K562 (cell line): Measurements from ENCODE around the gene SEC14L1. TPM values are rescaled to one million over a fixed set of nuclear protein-coding genes. Genes with fewer than 3 reads are reported as not detected.
A peak's percentile ranks its signal among the peaks of the same experiment; 100 is the strongest.

ENCODE experiments used
- ATAC-seq: fragments of 200-7000 bp; cut with Tn5 transposase; 3 replicates; pipeline ENCODE4 v1.9.1; 2020; ENCODE audit warnings: moderate library complexity
- BruUV-seq: library from RNA; stranded (reverse); fragments of 400-500 nt; replicated peaks from 2 replicates; lab custom pipeline; 2021; lab: Mats Ljungman, UMichigan
- CTCF ChIA-PET: fragments of 300-600 bp; formaldehyde crosslinking; extraction: SDS; loops from one replicate; lab custom pipeline; 2021; ENCODE audit warnings: low intra/inter-chr PET ratio; lab: Yijun Ruan, JAX
- POLR2A ChIA-PET: fragments of 300-600, 350-650 bp; sonication (Branson Sonifier 250); formaldehyde crosslinking; extraction: SDS; loops from one replicate; lab custom pipeline; 2021; ENCODE audit warnings: antibody characterized with exemption, inconsistent platforms; lab: Yijun Ruan, JAX
- DNase-seq, 4 experiments: peaks; one replicate each; pipeline versions ENCODE4 v3.0.0 to v3.0.0-alpha.2; 2011 to 2018; ENCODE audit warnings: low spot score in 3 of 4, mixed read lengths in 3 of 4; ENCODE audit errors: extremely low read depth in 1 of 4
- FAIRE-seq: peaks from 2 replicates; lab custom pipeline; 2011; peaks lifted over from hg19 to GRCh38; lab: Jason Lieb, UNC
- H2AFZ ChIP-seq: 2 replicates; pipeline ENCODE4 v1.6.0; 2011; ENCODE audit warnings: low read depth, low read length, control low read depth, inconsistent platforms
- H3K27ac ChIP-seq: fragments of 200-600 bp; 3 replicates; pipeline ENCODE4 v1.8.0; 2011; ENCODE audit warnings: low read depth, mild to moderate bottlenecking, control low read depth, inconsistent platforms, low read length, moderate library complexity, mixed read lengths; ENCODE audit errors: extremely low read depth
- H3K27me3 ChIP-seq, 2 experiments: fragments of 300-600 bp in 1 of 2; 2 replicates in 1 of 2; 3 replicates in 1 of 2; pipeline versions ENCODE4 v1.6.0 to v1.8.0; 2011; ENCODE audit warnings: inconsistent platforms in 2 of 2, low read length in 2 of 2, mild to moderate bottlenecking in 1 of 2, mixed read lengths in 1 of 2, moderate library complexity in 1 of 2; ENCODE audit not compliant: control insufficient read depth in 2 of 2, insufficient read depth in 2 of 2
- H3K36me3 ChIP-seq: fragments of 300-600 bp; 3 replicates; pipeline ENCODE4 v1.8.0; 2011; ENCODE audit warnings: mild to moderate bottlenecking, low read length, inconsistent platforms; ENCODE audit not compliant: control insufficient read depth, insufficient read depth
- H3K4me1 ChIP-seq, 2 experiments: fragments of 200-600 bp in 1 of 2; replicated peaks in 1 of 2; 2 replicates in 1 of 2; 3 replicates in 1 of 2; pipeline versions ENCODE4 v1.5.1 to v1.8.0; 2011; ENCODE audit warnings: inconsistent platforms in 2 of 2, low read length in 2 of 2, mild to moderate bottlenecking in 1 of 2, mixed read lengths in 1 of 2, moderate library complexity in 1 of 2; ENCODE audit not compliant: control insufficient read depth in 2 of 2, insufficient read depth in 2 of 2
- H3K4me2 ChIP-seq: 2 replicates; pipeline ENCODE4 v1.6.1; 2011; ENCODE audit warnings: low read length, control low read depth, inconsistent platforms, mixed read lengths; ENCODE audit not compliant: insufficient read depth
- H3K4me3 ChIP-seq: fragments of 200-600 bp; sonication (generic), shearing (Covaris generic); 2 replicates; pipeline ENCODE4 v1.5.1; 2016; ENCODE audit warnings: control low read depth, inconsistent platforms
- H3K79me2 ChIP-seq: fragments of 200-600 bp; 3 replicates; pipeline ENCODE4 v1.8.0; 2011; ENCODE audit warnings: low read length, inconsistent platforms; ENCODE audit not compliant: control insufficient read depth, insufficient read depth
- H3K9ac ChIP-seq, 2 experiments: 2 replicates each; pipeline versions ENCODE4 v1.6.0 to v1.6.1; 2011; ENCODE audit warnings: low read depth in 2 of 2, low read length in 2 of 2, control low read depth in 1 of 2, inconsistent platforms in 1 of 2, mild to moderate bottlenecking in 1 of 2, mixed read lengths in 1 of 2; ENCODE audit not compliant: insufficient read depth in 1 of 2
- H3K9me1 ChIP-seq: one replicate; pipeline ENCODE4 v1.6.0; 2011; ENCODE audit warnings: inconsistent platforms, mild to moderate bottlenecking, low read length, moderate library complexity; ENCODE audit not compliant: control insufficient read depth, insufficient read depth
- H3K9me3 ChIP-seq: replicated peaks from 2 replicates; pipeline ENCODE4 v1.5.1; 2011; ENCODE audit warnings: low read depth, low read length, inconsistent platforms; ENCODE audit not compliant: control insufficient read depth, insufficient read depth
- H4K20me1 ChIP-seq: replicated peaks from 2 replicates; pipeline ENCODE4 v1.6.1; 2011; ENCODE audit warnings: low read length, inconsistent platforms, mixed read lengths; ENCODE audit not compliant: control insufficient read depth, insufficient read depth
- FOSL1 ChIP-seq: fragments of 200-800 bp; sonication (Bioruptor generic); conservative IDR thresholded peaks from 2 replicates; pipeline ENCODE4 v1.6.1; 2016; ENCODE audit warnings: missing genetic modification characterization, missing compliant biosample characterization
- HNRNPL ChIP-seq: fragments of 200-400 bp; formaldehyde crosslinking; IDR thresholded peaks from 2 replicates; pipeline ENCODE4 v1.6.1; 2017; ENCODE audit warnings: low read depth, mild to moderate bottlenecking, low read length
- PURB ChIP-seq: sonication (generic); formaldehyde crosslinking; IDR thresholded peaks from 2 replicates; pipeline ENCODE4 v1.9.0; 2021; ENCODE audit warnings: low read depth, mild to moderate bottlenecking, missing genetic modification reagents
- SMAD1 ChIP-seq: fragments of 150-350 bp; IDR thresholded peaks from 2 replicates; pipeline ENCODE4 v1.6.1; 2014; ENCODE audit warnings: low read length, low read depth; ENCODE audit not compliant: partially characterized antibody
- WGBS: fragments of 100-300 bp; shearing (Covaris generic); methylation state at CpG from one replicate; pipeline ENCODE4 v1.1.6; 2016; ENCODE audit warnings: low coverage, mixed read lengths; ENCODE audit not compliant: insufficient coverage; ENCODE audit errors: missing lambda C conversion rate; 5-methylcytosine and 5-hydroxymethylcytosine counted together
- in situ Hi-C: fragments of 300-500 bp; cut with MboI; formaldehyde crosslinking; loops from 4 replicates; pipeline ENCODE4 v1.15.0; 2018; ENCODE audit warnings: inconsistent platforms, mixed read lengths
- intact Hi-C: fragments of 100-400 bp; cut with micrococcal nuclease; formaldehyde crosslinking; loops from 2 replicates; pipeline ENCODE4 v1.14.2; 2022
- polyA plus RNA-seq, 8 experiments: library from polyadenylated mRNA; depleted of rRNA in 4 of 8; stranded (reverse) in 5 of 8; unstranded in 3 of 8; fragments of >200 nt; fragmentation: Nextera tagmentation in 2 of 8; fragmentation: Illumina TruSeq in 1 of 8; extraction: Ambion mirVana in 2 of 8; extraction: Trizol in 1 of 8; gene quantifications; 2 replicates each; pipeline versions ENCODE4 v1.2.1 to v1.2.3, GENCODE V29; 2011 to 2014; ENCODE audit warnings: inconsistent platforms in 1 of 8, missing spikeins in 1 of 8
- total RNA-seq, 7 experiments: library from RNA; depleted of rRNA in 6 of 7; stranded (reverse); fragments of >200 nt in 6 of 7; fragmentation: Illumina TruSeq in 2 of 7; extraction: Trizol in 2 of 7; gene quantifications; 2 replicates each; pipeline versions ENCODE4 v1.2.1 to v1.2.3, GENCODE V29; 2011 to 2021; ENCODE audit warnings: low replicate concordance in 1 of 7

The SEC14L1 gene
- total and polyA plus RNA-seq, 9 of the 15 experiments (the other 6 are each of a cell fraction or from before 2014, with no cell fraction given) = 3.1 to 39.7 (median 15.2) TPM

GRCh38 chr17:77246110-77247047, 105.6 kb downstream of the SEC14L1 start:
- H3K27me3 ChIP-seq = peaks cover 8 to 25% of the 10 kb centered on the region in 2 experiments; a peak in 4 of 5 replicates
- intact Hi-C loops (loop anchor here (2.0 kb wide), 2 partner anchors 160 to 236 kb away; no protein-coding TSS in a partner anchor), in situ Hi-C loops (loop anchor here (5.0 kb wide), 1 partner anchor 159 kb away; no protein-coding TSS in a partner anchor)
- H3K9me1 ChIP-seq = peaks cover 2% of the 10 kb centered on the region
- ChIA-PET POLR2A (no interaction called here), CTCF (interaction anchor here (0.7 to 4.0 kb wide), 8 partner anchors 20 to 378 kb away, joined by 3 to 43 read pairs (median 5); partner anchors contain the start of gene MGAT5B)
- H4K20me1 ChIP-seq = no peaks in the 10 kb centered on the region
- peak overlapping the region; percentile 51 to 88; a peak in 3 of 4 replicates for H3K9ac ChIP-seq
- ATAC-seq (no peak), FAIRE-seq (no peak), DNase-seq (no peak)
- no TSS peak for BruUV-seq
- no peak overlapping the region for H3K27ac ChIP-seq
- no peaks in the 10 kb centered on the region; the same call in 1 of the 2 replicates for H3K9me3 ChIP-seq
- peaks cover 0 to 26% of the 10 kb centered on the region in 2 experiments; a peak in 2 of 5 replicates for H3K4me1 ChIP-seq
- peak overlapping the region; percentile 97 for H2AFZ ChIP-seq
- H3K4me2 ChIP-seq = peak overlapping the region; percentile 38
- 41% methylated on average over 30 of the region's 34 CpGs for WGBS
- peak overlapping the region; percentile 41 for H3K4me3 ChIP-seq
- H3K79me2 ChIP-seq = no peaks in the 10 kb centered on the region
- no peaks in the 10 kb centered on the region for H3K36me3 ChIP-seq
- TF ChIP-seq PURB (no peak), HNRNPL (0 out of 2 replicates have a peak, but pooled peaks have one; percentile 31), FOSL1 (tag) (0 out of 2 replicates have a peak, but pooled peaks have one; percentile 18), SMAD1 (no peak)
